HUES6 (cell line): ENCODE results near the gene EFNA3.

Source experiments
- H3K27ac ChIP-seq: 2 replicates; pipeline ENCODE4 v1.7.0; 2013; ENCODE audit warnings: low read depth, mild to moderate bottlenecking, low read length, inconsistent platforms
- H3K27me3 ChIP-seq: 2 replicates; pipeline ENCODE4 v1.6.1; 2013; ENCODE audit warnings: low read length; ENCODE audit not compliant: control insufficient read depth, insufficient read depth
- H3K36me3 ChIP-seq: 2 replicates; pipeline ENCODE4 v1.6.1; 2013; ENCODE audit warnings: low read length; ENCODE audit not compliant: control insufficient read depth, insufficient read depth
- H3K4me1 ChIP-seq: 2 replicates; pipeline ENCODE4 v1.6.1; 2013; ENCODE audit warnings: low read length; ENCODE audit not compliant: control insufficient read depth, insufficient read depth
- H3K4me3 ChIP-seq: 2 replicates; pipeline ENCODE4 v1.5.1; 2013; ENCODE audit warnings: low read depth, low read length
- H3K9ac ChIP-seq: one replicate; pipeline ENCODE4 v1.6.1; 2013; ENCODE audit warnings: mild to moderate bottlenecking, low read length
- H3K9me3 ChIP-seq: 2 replicates; pipeline ENCODE4 v1.6.1; 2013; ENCODE audit warnings: low read depth, low read length; ENCODE audit not compliant: control insufficient read depth, insufficient read depth

The EFNA3 gene

DNA sequence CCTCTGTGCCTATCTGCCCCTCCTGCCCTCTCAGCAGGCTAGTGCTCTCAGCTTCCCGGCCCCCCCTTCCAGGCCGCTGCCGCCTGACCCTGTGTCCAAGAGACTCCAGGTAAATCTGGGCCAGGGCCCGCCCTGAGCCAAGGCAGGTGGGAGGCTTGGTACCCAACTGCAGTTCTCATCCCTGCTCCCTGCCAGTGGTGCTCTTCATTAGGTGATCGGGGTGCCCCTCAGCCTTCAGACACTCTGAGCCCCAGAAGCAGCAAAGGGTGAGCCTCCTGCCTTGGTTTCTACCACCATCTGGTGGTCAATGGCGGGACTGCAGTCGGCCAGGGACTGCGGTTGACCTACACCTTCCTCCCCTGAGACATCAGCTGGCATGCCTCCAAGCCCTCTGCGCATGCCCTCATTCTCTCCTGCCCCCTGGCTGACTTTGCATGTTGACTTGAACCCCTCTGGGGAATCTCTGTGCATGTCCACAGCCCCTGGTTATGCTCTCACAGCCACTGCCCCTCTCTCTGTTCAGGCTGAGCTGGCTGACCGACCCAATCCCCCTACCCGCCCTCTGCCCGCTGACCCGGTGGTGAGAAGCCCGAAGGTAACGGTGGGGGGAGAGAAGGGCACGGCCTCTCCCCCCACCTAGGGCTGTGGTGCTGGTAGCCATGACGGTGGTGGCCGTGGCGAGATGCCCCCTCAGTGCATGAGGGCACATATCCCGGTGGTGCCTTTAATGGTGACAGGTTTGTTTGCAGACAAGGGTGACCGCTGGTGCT is 17.1 kb upstream of the EFNA3 start:
- Histone ChIP-seq H3K36me3 (peaks cover 17% of the 10 kb centered on the region), H3K4me3 (peak overlapping the region; percentile 89), H3K27ac (no peak overlapping the region), H3K9me3 (no peaks in the 10 kb centered on the region), H3K9ac (no peak overlapping the region), H3K4me1 (peaks cover 23% of the 10 kb centered on the region), H3K27me3 (peaks cover 6% of the 10 kb centered on the region)

DNA sequence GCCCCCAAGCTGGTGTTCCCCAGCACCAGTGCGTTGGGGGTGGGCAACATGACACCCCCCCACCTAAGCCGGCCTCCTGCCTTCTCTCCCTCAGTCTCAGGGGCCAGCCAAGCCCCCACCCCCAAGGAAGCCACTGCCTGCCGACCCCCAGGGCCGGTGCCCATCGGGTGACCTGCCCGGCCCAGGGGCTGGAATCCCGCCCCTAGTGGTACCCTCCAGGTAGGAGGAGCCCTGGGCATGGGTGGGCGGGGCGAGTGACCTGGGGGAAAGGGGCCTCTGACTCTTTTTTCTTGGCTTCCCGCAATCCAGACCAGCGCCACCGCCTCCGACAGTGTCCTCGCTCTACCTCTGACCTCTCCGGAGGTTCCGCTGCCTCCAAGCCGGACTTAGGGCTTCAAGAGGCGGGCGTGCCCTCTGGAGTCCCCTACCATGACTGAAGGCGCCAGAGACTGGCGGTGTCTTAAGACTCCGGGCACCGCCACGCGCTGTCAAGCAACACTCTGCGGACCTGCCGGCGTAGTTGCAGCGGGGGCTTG is 16.4 kb upstream of the EFNA3 start:
- Histone ChIP-seq H3K36me3 (peaks cover 22% of the 10 kb centered on the region), H3K27me3 (peaks cover 6% of the 10 kb centered on the region), H3K4me1 (peaks cover 23% of the 10 kb centered on the region), H3K9ac (no peak overlapping the region), H3K9me3 (no peaks in the 10 kb centered on the region), H3K27ac (no peak overlapping the region), H3K4me3 (peak overlapping the region; percentile 89)

DNA sequence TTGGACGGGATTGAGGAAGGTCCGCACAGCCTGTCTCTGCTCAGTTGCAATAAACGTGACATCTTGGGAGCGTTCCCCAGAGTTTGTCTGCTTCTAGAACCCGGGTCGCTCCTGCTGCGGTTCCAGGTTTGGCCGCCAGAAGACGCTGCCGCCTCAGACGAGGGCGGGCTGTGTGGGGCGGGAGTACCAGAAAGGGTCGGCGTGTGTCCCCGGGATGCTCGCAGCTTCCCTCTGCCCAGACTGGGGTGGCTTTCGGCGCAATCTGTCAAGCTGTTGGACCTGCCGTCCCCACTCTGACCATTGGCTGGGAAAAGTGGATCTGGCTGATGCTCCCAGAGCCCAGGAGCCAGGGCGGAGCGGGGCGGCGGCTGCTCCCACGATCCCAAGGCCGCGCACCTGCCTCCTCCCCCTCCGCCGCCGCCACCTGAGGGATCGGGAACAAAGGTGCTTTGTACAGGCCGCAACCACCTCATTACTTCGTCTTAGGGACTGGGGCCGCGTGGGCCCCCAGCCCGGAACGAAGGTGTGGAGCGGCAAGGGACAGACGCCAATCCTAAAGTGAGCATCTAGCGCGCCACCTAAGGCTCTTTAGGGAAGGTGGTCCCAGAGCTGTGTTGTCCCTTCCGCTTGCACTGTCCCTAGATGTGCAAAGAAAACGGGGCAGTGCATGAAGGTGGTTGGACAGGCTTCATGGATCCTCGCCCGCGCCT is 15.8 kb upstream of the EFNA3 start:
- H3K9me3 ChIP-seq, result no peaks in the 10 kb centered on the region
- peaks cover 23% of the 10 kb centered on the region for H3K4me1 ChIP-seq
- H3K27ac ChIP-seq, result no peak overlapping the region
- H3K9ac ChIP-seq, result no peak overlapping the region
- H3K27me3 ChIP-seq, result peaks cover 6% of the 10 kb centered on the region
- H3K4me3 ChIP-seq, result peak overlapping the region; percentile 89
- H3K36me3 ChIP-seq, result peaks cover 22% of the 10 kb centered on the region

DNA sequence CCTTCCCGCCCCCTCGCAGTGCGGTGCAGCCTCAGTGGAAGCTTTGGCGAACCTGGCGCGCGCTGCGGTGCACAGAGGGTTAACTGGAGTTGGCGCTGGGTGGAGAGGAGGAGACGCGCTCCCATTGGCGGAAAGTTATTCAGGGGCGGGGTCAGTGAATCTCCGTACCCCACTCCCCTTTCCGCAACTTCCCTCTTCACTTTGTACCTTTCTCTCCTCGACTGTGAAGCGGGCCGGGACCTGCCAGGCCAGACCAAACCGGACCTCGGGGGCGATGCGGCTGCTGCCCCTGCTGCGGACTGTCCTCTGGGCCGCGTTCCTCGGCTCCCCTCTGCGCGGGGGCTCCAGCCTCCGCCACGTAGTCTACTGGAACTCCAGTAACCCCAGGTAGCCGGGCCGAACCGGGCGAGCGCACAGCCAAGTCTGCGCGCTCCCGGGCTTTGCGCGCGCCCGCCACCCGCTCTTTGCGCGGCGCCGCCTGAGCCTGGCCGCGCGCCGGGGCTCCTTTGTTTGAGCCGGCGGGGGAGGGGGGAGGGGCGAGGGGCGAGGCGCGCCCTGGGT is 15.0 kb upstream of the EFNA3 start, which contains the start of gene EFNA4:
EFNA4 (plus strand) TSS at position 191 of the 561 bp plus-strand sequence; CDS start at position 275, 84 bp downstream.
- H3K27me3 ChIP-seq, result peaks cover 6% of the 10 kb centered on the region
- peak within 1 kb of the TSS; percentile 63; the same call in 1 of the 2 replicates for H3K27ac ChIP-seq
- no peaks in the 10 kb centered on the region for H3K9me3 ChIP-seq
- H3K9ac ChIP-seq, result peak within 1 kb of the TSS; percentile 78
- H3K4me1 ChIP-seq, result peaks cover 26% of the 10 kb centered on the region
- peaks cover 20% of the 10 kb centered on the region for H3K36me3 ChIP-seq
- H3K4me3 ChIP-seq, result peak within 1 kb of the TSS; percentile 89

DNA sequence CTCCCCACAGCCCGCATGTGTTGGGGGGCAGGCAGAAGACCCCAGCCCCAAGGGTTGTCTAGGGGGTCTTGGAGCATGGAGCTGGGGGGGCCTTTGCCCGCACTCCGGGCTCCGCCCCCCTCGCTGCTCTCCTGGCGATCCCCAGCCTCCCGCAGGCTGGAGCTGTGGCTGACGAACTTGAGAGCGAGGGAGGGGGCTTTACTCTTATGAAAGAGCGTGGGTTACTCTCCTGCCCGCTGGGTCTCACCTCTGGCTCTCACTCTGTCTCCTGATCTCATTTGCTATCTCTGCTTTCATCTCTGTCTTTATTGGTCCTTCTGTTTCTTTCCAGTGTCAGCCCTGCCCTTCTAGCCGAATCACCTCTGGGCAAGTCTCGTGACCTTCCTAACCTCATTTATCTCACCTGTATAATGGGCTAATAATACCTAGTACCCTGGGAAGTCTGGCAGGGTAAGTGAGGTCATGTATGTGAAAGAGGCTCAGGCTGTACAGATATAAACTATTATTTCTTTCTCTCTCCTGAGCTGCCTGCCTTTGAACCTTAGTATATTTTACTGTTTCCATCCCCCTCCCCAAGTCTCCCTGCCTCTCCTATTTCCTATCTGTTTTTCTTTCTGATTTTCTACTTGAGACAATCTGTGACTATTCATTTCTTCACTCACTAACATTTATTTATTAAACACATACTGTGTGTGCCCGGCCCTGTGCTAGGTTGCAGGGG is 14.4 kb upstream of the EFNA3 start:
- Histone ChIP-seq H3K9me3 (no peaks in the 10 kb centered on the region), H3K4me3 (peak overlapping the region; percentile 89), H3K27ac (peak overlapping the region; percentile 63; the same call in 1 of the 2 replicates), H3K36me3 (peaks cover 26% of the 10 kb centered on the region), H3K27me3 (peaks cover 6% of the 10 kb centered on the region), H3K9ac (peak overlapping the region; percentile 73), H3K4me1 (peaks cover 32% of the 10 kb centered on the region)

DNA sequence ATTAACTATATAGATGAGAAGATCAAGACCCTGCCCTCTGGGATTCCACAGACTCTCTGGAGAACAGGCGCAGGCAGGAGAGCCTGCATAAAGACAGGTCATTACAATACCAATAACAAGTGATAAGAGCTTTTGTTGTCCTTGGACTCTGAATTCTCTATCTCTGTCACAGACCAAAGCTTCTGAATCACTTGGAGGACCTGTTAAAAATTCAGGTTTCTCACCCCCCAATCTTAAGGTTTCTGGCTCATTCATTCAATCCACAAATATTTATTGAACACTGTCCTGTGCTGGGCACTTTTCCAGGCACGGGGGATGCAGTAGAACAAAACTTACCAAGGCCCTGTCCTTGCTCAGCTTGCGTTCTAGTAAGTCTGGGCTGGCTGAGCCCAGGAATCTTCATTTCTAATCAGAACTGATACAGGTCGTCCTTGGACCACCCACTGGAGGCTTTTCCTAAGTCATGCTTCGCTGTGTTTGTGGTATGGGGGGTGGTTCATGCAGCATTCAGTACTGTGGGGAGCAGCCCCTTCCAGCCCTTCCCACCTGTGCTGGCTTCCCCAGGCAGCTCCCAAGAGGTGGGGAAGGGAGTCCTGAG is 13.7 kb upstream of the EFNA3 start:
- Histone ChIP-seq H3K4me3 (peak overlapping the region; percentile 89), H3K9me3 (no peaks in the 10 kb centered on the region), H3K4me1 (peaks cover 38% of the 10 kb centered on the region), H3K9ac (no peak overlapping the region), H3K36me3 (peaks cover 29% of the 10 kb centered on the region), H3K27me3 (peaks cover 6% of the 10 kb centered on the region), H3K27ac (no peak overlapping the region)

DNA sequence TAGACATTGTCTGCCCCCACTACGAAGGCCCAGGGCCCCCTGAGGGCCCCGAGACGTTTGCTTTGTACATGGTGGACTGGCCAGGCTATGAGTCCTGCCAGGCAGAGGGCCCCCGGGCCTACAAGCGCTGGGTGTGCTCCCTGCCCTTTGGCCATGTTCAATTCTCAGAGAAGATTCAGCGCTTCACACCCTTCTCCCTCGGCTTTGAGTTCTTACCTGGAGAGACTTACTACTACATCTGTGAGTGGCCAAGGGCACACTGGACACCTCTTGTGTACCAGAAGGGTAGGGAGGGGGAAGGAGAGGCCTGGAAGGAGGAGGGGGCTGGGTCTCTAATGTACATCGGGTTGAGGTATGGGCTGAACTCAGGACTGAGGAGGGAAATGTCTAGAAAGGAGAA is 11.9 kb upstream of the EFNA3 start:
- Histone ChIP-seq H3K27ac (no peak overlapping the region), H3K36me3 (peaks cover 29% of the 10 kb centered on the region), H3K27me3 (peaks cover 18% of the 10 kb centered on the region), H3K4me1 (peaks cover 49% of the 10 kb centered on the region), H3K9me3 (no peaks in the 10 kb centered on the region), H3K4me3 (no peak overlapping the region), H3K9ac (no peak overlapping the region)

DNA sequence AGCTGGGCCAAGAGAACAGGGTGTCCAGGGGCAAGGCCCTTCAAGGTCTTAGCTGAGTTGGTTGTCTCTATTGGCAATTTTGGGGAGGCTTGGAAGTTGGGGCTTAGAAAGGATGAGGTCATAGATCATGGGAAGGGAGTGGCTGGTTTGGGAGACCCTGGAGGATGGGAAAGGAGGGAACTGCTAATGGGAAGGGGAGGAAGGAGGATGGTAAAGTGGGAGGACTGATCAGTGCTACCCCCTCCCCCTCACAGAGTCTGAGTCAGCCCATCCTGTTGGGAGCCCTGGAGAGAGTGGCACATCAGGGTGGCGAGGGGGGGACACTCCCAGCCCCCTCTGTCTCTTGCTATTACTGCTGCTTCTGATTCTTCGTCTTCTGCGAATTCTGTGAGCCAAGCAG is 10.0 kb upstream of the EFNA3 start:
- peaks cover 57% of the 10 kb centered on the region for H3K4me1 ChIP-seq
- no peak overlapping the region for H3K9ac ChIP-seq
- H3K27ac ChIP-seq, result no peak overlapping the region
- H3K27me3 ChIP-seq, result peaks cover 26% of the 10 kb centered on the region
- H3K36me3 ChIP-seq, result peaks cover 29% of the 10 kb centered on the region
- no peak overlapping the region for H3K4me3 ChIP-seq
- no peaks in the 10 kb centered on the region for H3K9me3 ChIP-seq

DNA sequence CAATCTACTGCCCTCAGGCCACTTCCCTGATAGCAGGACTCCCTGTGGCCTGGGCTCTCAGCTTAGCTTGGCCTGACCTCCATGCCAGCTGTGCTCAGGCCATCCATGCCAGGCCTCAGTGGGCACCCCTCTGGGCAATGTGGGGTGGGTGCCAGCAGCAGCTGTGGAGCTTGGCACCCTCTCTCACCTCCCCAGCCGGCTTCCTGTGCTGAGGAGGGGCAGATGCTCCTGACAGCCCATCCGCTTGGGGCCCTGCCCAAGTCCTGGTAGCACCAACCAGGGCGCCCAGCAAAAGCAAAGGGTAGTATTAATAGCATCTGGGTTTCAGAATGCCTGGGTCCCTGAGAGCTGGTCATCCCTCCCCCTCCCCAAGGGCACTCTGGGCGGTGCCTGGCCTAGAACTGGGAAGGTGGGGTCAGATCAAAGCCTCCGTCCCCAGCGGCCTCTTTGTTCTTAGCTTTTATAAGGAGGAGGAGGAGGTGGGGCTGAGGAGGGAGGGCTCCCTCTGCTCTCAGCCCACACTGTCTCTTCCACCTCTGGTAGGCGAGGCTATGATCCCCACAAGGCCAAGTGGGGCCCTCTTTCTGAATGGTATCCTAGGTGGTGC is 9.0 kb upstream of the EFNA3 start:
- H3K4me1 ChIP-seq, result peaks cover 53% of the 10 kb centered on the region
- H3K27me3 ChIP-seq, result peaks cover 28% of the 10 kb centered on the region
- no peak overlapping the region for H3K27ac ChIP-seq
- H3K4me3 ChIP-seq, result peak overlapping the region; percentile 81
- no peaks in the 10 kb centered on the region for H3K9me3 ChIP-seq
- no peak overlapping the region for H3K9ac ChIP-seq
- peaks cover 29% of the 10 kb centered on the region for H3K36me3 ChIP-seq

DNA sequence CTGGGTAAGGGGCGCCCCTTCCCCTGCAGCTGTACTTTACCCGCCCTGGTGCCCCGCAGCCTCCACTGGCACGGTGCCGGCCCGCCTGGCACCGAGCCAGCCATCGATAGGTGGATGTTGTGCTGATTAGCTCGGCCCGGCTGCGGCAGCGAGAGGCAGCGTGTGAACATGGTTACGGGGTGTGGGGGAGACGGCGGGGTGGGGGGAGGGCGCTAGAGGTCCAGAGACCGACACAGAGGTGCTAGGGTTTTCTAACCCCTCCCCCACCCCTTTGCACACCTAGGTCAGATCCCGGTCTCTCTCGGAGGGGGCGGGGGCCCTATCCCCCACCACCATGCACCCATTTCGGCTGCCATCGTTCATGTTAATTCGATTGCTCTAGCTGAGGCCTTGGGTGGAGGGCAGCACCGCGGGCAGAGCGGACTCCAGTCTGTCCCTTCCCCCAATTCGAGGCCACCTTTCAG is 8.4 kb upstream of the EFNA3 start:
- H3K27me3 ChIP-seq, result peaks cover 34% of the 10 kb centered on the region
- H3K36me3 ChIP-seq, result peaks cover 29% of the 10 kb centered on the region
- H3K4me1 ChIP-seq, result peaks cover 48% of the 10 kb centered on the region
- H3K9ac ChIP-seq, result peak overlapping the region; percentile 18
- H3K9me3 ChIP-seq, result no peaks in the 10 kb centered on the region
- H3K27ac ChIP-seq, result no peak overlapping the region
- peak overlapping the region; percentile 81 for H3K4me3 ChIP-seq
